ENCODE measurements around the gene TSPEAR.
"Not testable (repeated sequence)": the region's sequence is repeated elsewhere in the genome, so short reads cannot be mapped to it uniquely, and the experiment has no call there.

The TSPEAR gene

DNA sequence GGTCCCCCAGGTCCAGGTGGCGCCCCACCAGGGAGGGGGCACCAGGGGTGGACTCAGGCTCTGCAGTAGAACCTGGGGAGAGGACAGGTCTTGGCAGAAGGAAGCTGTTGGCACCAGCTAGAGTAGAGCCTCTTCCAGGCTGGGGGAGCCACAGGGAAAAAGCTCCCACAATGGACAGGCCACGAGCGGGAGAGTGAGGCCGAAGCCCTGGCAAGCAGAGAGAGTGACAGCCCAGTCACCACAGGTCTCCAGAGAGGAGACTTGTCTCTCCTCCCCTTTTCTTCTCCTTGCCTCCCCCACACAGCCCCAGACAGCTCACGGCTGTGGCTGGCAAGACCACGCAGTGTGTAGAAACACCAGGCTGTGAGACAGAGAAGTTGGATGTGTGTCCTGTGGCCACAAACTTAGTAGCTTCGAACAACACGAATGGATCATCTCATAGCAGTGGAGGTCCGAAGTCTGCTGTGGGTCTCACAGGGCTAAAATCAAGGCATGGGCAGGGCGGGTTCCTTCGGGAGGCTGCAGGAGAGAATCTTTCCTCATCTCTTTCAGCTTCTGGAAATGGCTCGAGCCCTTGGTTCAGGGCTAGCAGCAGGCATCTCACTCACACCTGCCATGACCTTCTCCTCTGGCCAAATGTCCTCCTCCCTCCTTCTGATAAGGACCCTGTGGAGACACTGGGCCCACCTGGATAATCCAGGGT is 60.2 kb downstream of the TSPEAR start:
- no peak for DNase-seq (ENCODE audit: low read depth)

DNA sequence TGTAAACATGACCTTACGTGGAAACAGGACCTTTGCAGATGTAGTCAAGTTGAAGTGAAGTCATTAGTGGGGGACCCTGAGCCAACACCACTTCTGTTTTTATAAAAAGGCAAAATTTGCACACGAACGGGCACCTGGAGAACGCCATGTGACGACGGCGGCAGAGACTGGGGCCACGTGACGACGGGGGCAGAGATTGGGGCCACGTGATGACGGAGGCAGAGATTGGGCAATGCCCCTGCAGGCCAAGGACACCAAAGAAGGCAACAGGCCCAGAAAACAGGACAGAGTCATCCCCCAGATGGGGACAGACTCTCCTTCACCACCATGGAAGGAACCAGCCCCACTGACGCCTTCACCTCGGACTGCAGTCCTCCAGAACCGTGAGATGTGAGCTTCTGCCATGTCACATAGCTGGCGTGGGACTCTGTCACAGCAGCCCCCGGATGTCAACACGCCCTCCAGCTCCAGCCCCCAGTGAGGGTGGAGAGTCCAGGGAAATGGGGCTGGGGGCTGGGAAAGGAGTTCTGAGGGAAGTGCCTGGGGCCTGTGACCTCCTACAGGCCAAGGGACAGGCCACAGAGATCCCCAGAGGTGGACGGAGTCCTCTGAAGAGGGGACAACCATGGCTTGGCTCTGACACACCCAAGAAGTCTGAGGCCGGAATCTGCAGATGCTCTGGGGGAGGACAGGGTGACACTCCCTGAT is 61.0 kb downstream of the TSPEAR start:
- DNase-seq (ENCODE audit: low read depth) = no peak

DNA sequence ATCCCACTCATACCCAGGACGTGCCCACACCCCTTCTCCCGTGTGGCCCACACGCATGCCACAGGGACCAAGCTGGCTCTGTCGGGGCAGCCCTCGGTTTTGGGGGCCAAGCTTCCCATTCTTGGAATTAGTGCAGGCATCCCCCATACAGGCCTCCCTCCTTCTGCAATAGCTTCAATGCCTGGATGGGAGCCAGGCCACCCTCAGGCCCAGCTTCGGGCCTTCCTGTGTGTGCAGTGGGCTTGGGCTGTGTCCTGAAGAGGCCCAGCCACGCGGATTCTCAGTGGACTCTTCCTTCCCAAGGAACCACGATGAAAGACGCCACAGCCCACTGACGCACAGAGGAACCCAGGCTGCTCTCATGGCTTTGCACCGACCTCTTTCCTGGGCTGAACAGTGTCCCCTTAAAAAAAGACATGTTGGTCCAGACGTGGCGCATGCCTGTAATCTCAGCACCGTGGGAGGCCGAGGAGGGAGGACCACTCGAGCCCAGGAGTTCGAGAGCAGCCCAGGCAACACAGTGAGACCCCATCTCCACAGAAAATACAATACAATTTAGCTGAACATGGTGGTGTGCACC is 61.8 kb downstream of the TSPEAR start:
- DNase-seq (ENCODE audit: low read depth) = no peak

DNA sequence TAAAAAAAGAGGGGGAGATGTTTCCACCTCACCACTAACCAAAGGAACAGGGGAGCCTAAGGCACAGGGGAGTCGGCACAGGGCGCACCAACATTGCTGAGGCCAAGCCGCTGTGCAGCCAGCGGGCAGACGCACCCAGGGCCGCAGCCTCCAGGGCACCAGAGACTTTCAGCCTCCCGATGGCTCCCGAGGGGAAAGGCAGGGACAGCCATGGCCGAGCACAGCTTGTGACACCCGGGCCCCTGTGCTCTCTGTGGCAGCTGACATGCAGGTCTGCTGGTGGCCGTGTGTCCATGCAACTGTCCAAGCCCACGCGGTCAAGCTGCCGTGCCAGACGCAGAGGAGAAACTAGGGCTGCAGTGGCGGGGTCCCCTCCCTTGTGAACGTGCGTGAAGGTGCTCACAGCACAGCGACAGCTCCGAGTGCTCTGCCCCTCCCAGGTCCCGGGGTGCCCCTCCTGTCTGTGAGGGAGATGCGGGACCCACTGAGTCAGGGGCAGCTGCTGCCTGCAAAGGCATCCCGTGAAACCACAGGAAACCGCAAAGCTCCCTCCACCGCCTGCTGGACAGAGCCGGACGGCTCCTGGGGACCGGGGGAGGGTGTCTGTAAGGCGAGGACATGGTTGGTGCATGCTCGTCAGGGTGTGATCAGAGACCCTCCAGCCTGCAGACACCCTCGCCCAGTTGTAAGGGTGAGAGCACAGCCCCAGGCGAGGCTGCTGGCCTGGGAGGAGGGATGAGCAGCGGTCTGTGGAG is 62.6 kb downstream of the TSPEAR start:
- no peak for DNase-seq (ENCODE audit: low read depth)

DNA sequence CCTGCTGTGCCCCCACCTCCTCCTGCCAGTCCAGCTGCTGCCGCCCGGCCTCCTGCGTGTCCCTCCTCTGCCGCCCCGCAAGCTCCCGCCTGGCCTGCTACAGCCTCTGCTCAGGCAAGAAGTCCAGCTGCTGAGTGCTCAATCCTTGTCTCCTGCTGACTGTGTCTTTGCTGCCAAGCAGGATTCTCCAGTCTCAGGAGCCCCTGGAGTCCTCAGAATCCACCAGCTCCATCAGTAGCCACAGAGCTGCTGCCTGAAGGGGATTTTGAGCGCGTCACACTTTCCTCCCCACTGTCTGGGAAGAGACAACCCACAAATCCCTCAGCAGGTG is 64.2 kb downstream of the TSPEAR start:
- DNase-seq (ENCODE audit: low read depth) = no peak

DNA sequence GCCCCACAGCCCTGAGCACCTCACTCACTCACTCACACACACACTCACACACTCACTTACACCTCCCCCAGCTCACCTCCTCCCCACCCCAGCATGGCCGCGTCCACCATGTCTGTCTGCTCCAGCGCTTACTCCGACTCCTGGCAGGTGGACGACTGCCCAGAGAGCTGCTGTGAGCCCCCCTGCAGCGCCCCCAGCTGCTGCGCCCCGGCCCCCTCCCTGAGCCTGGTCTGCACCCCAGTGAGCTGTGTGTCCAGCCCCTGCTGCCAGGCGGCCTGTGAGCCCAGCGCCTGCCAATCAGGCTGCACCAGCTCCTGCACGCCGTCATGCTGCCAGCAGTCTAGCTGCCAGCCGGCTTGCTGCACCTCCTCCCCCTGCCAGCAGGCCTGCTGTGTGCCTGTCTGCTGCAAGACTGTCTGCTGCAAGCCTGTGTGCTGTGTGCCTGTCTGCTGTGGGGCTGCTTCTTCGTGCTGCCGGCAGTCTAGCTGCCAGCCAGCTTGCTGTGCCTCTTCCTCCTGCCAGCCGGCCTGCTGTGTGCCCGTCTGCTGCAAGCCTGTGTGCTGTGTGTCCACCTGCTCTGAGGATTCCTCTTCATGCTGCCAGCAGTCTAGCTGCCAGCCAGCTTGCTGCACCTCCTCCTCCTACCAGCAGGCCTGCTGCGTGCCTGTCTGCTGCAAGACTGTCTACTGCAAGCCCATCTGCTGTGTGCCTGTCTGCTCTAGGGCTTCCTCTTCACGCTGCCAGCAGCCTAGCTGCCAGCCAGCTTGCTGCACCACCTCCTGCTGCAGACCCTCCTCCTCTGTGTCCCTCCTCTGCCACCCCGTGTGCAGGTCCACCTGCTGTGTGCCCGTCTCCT is 64.8 kb downstream of the TSPEAR start, which contains the start of gene KRTAP10-11:
TSS of gene KRTAP10-11 (plus strand) at position 49 of the 856 bp plus-strand sequence. CDS start at position 94, 45 bp downstream.
- DNase-seq (ENCODE audit: low read depth) = not testable (repeated sequence)

DNA sequence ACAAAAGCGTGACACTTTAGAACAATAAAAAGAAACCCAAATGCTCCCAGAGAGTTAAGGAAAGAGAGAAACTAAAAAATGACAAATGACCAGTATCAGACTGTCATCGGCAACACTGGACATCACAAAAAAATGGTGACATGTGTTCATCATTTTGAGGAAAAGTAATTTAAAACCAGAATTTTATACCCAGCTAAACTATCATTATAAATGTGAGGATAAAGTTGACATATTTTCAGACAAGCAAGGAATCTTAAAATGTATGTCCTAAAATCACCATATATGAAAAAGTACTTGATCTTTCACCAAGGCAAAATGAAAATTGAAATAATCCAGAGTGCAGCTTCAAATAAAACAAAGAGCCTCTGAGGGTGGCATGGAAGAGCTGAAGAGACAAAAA is 66.5 kb downstream of the TSPEAR start:
- DNase-seq (ENCODE audit: low read depth) = no peak

DNA sequence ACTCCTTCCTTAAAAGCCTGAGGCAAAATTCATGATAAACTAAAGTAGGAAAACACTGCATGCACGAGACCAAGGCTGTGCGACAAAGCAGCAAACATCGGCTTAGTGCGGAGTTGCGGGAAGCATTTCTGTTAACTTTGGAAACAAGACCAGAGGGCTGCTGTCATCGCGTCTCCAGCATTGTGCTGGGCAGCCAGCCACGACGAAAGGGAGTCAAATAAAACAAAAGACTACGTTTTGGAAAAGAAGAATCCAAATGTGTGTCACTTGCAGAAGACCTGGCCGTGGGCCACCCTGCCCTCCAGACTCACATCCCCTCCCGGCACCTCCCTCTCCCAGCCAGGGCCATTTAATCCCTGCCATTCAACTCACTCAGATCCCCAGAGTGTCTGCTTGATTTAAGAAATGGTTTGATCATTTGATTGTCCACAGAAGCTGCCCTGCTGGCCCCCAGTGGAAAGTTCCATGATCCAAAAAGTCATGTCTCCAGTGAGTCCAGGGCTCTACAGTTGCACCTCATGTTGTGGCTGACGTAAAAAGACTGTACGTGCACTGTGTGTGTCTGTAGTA is 67.5 kb downstream of the TSPEAR start:
- no peak for DNase-seq (ENCODE audit: low read depth)

DNA sequence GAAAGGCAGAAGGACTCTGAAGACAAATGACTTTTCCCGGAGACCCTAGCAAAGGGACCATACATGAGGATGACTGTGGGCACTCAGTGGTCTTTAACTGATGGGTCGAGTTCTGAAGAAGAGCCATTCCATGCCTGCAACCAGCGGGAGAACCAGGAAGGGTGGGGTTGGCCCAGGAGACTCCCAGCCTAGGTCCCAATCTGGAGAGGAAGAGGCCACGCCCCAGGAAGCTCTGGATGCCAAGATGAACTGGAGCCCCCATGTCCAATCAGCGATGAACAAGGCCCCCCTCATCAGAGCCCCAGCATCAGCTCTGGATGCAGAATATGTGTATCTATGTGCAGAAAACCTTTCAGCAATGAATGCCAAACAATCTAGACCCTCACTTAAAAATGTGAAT is 70.6 kb downstream of the TSPEAR start:
- DNase-seq (ENCODE audit: low read depth) = no peak

DNA sequence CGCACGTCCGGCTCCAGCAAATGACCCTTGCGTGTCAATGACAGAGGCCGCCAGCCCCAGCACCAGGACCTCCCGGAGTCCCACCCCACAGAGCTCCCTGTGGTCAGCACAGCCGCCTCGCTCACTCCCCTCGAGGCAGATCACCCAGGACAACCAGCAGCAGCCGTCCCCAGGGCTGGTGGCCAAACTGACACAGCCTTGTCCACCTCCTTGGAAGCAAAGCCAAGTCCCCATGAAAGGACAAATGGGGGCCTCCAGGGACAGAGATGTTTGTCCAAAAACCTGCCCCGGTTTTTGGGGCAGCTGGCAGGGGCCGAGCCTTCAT is 72.1 kb downstream of the TSPEAR start:
- no peak for DNase-seq (ENCODE audit: low read depth)

DNA sequence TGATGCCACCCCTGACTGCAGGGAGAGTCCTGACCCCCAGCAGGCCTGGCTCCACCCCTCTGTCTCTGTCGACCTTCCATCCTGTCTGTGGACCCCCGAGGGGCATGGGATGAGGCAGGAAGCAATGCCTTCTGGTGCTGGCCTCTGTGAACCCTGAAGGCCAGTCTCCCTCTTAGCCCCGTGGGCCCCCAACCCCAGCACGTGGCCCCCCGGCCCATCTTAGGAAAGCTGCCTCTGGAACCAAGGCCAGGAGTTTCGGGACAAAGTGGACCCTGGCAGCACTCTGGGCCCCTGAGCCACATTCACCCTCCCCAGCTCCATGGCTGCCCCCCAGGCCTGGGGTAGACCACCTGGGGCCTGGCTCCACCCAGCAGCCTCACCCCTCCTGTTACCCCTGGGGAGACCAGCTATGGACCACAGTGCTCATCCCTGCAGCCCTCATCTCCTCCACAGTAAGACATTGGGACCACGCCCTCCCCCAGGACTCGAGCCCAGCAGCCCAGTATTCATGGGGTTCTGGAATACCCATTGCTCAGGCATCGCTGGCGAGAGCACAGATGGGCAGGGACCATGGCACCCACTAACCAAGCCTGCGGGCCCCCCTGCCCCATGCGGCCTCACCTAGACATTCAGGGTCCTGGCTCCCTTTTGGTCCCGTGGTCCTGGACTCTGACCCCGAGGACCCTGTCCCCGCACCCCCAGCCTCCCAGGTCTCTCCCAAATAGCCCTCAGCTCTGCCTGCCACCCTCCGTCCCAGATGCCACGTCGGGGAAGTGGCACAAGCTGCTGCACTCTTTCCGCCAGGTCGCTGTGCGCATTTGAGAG is 72.7 kb downstream of the TSPEAR start:
- DNase-seq (ENCODE audit: low read depth) = not testable (repeated sequence)

DNA sequence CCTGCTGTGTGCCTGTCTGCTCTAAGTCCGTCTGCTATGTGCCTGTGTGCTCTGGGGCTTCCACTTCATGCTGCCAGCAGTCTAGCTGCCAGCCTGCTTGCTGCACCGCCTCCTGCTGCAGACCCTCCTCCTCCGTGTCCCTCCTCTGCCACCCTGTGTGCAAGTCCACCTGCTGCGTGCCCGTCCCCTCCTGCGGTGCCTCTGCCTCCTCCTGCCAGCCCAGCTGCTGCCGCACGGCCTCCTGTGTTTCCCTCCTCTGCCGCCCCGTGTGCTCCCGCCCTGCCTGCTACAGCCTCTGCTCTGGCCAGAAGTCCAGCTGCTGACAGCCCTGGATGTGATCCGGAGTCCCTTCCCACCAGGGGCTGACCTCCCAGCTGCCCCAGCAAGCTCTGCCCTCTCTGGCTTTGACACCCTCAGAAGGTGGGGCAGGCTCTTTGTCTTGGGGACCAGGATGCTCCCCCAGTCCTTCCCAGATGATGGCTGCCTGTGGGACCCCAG is 73.5 kb downstream of the TSPEAR start:
- DNase-seq (ENCODE audit: low read depth) = not testable (repeated sequence)

DNA sequence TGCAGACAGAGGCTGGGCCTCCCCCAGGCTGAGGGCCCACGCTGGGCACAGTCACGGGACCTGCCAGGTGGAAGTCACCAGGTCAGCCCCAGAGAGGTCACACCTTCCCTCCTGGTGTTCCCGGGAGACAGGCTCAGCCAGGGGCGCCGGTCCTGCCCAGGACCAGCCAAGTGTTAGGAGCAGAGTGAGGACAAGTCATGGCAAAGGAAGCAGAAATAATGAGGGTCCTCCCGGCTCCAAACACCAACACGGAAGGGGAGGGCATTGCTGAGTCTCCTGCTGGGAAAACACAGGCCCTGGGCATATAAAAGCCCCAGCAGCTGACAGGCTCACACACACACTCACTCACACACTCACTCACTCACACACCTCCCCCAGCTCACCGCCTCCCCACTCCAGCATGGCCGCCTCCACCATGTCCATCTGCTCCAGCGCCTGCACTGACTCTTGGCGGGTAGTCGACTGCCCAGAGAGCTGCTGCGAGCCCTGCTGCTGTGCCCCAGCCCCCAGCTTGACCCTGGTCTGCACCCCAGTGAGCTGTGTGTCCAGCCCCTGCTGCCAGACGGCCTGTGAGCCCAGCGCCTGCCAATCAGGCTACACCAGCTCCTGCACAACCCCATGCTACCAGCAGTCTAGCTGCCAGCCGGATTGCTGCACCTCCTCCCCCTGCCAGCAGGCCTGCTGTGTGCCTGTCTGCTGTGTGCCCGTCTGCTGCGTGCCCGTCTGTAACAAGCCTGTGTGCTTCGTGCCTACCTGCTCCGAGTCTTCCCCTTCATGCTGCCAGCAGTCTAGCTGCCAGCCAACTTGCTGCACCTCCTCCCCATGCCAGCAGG is 74.1 kb downstream of the TSPEAR start, which contains the start of gene KRTAP10-10:
TSS of gene KRTAP10-10 (plus strand) at position 339 of the 833 bp plus-strand sequence. CDS start at position 401, 62 bp downstream.
- no peak for DNase-seq (ENCODE audit: low read depth)

DNA sequence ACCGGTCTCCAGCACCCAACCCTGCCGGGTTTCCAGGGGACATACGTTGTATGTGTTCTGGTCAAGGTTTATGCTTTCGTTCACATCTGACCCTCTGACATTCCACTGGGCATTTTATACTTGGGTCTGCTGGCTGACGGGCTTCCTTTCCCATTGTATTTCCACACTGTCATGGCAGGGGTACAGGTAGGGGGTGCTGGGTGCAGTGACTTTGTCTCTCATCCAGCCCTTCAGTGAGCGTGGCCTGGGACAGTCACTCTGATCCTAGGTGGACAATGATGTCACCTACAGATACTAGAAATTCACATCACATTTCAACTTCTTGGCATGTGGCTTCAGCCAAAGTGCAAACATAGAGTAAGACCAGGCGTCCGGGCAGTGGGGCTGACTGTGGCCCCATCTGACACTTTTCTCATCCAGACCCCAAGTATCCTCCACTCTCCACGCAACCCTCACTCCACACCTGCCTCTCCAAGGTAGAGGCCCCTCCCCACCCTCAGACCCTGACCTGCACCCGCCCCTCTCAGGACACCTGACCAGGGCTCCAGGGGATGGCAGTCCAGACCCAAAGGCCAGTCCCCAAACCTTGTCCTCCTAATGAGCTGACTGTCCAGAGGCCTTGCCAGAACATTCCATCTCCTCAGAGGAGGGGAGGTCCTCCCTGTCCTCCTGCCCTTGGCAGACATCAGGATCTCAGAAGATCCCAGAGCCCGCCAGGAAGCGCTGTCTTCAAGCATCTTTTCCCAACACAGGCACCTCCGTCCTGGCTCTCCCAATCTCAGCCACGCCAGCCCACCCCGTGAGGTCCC is 75.0 kb downstream of the TSPEAR start:
- no peak for DNase-seq (ENCODE audit: low read depth)

DNA sequence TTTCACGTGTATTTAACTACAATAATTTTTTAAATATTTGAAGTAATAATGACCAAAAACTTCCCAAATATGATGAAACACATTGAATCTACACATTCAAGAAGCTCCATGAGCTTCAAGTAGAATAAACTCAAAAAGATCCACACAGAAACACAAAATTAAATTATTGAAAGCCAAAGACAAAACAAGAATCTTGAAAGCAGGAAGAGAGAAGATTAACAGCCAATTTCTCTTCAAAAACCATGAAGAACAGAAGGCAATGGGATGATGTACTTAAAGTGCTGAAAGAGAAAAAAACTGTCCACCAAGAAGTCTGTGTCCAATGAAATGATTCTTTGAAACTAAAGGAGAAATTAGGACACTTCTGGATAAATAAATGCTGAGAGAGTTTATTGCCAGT is 79.3 kb downstream of the TSPEAR start:
- DNase-seq (ENCODE audit: low read depth) = no peak

DNA sequence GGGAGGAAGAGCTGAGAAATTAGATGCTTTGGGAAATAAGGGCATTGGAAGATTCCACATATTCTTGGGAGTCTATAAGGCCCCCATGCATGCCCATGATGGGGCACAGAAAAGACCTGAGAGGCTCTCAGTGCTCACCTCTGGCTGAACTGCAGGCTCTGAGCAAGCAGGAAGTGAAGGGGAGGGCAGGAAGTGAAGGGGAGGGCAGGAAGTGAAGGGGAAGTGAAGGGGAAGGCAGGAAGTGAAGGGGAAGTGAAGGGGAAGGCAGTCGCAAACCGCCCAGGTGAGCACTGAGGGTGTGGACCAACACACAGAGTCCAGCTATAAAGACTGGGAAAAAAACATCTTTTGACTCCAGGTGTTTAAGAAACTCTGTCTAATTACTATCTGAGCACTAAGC is 80.9 kb downstream of the TSPEAR start:
- no peak for DNase-seq (ENCODE audit: low read depth)

DNA sequence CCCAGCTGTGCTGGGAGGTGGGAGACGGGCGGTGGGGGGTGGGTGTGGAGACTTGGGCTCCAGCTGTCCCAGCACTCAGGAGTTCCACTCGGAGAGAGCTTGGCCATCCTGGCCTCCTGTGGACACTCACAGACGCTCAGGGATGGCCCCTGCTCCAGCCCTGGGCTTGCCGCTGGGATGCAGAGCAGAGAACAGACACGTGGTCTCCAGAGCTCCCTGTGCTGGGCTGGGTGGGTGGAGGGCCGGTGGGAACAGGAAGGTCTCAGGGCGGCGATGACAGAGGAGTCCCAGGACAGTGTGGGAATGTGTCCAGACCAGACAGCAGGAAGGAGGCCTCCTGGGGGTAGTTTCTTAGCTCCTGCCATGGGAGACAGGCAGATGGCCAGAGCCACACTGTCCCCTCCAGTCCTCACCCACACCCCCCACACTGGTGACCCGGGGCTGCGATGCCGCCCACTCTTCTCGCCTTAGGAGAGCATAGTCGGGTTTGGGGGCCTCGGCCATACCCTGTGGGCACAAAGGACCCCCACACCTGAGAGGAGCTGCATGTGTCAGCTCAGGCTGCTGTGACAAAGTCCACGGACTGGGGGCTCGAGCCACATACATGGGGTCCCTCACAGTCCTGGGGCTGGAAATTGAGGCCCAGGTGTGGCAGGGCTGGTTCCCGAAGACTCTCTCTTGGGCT is 82.5 kb downstream of the TSPEAR start:
- no peak for DNase-seq (ENCODE audit: low read depth)

DNA sequence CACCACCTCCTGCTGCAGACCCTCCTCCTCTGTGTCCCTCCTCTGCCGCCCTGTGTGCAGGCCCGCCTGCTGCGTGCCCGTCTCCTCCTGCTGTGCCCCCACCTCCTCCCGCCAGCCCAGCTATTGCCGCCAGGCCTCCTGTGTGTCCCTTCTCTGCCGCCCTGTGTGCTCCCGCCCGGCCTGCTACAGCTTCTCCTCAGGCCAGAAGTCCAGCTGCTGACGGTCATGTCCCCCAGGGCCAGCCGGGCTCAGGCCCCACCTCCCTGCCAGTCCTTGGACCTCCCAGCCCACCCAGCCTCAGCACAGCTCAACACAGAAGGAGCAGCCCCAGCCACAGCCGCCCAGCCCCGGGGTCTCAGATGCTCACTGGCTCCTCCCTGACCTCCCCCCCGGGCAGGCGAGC is 83.5 kb downstream of the TSPEAR start:
- DNase-seq (ENCODE audit: low read depth) = not testable (repeated sequence)

All from activated T-cell treated with anti-CD3 and anti-CD28 coated beads for 24 hours (primary cell).